ENCODE data around the gene CCNB1.
"Not testable (repeated sequence)": the region's sequence is repeated elsewhere in the genome, so short reads cannot be mapped to it uniquely, and the experiment has no call there.

GRCh38 chr5:69148576-69148975 is 18.4 kb upstream of the CCNB1 start:
- TF ChIP-seq CTCF, POLR2A (IDR thresholded peaks at IDR 0.05): not testable (repeated sequence)

Measured in testis (tissue), 2 donors.